ENCODE results near the gene SLC38A9. TPM values are rescaled to one million over a fixed set of nuclear protein-coding genes. Genes with fewer than 3 reads are reported as not detected.

The SLC38A9 gene
- total and polyA plus RNA-seq, 9 of the 15 experiments (the other 6 are each of a cell fraction or from before 2014, with no cell fraction given) = 14.0 to 34.5 (median 20.7) TPM

DNA sequence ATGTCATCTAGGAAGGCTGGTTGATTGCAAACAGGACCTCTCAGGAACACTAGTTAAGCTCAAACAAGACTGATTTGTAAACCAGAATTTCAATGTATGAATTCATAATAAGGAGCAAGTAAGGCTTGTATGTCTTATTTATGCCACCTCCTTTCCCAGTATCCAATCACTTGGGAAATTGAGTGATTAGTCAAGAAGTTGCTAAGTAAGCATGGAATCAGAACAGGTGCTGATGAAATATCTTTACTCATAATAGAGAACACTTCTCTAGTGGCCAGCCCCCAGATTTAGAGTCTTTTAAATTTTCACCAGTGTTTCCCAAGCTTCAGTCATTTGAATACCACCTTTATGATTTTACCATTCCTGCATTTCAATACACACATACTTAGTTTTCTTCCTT lies 20.5 kb upstream of the SLC38A9 start (continued):
- TF ChIP-seq, protein P1, sequence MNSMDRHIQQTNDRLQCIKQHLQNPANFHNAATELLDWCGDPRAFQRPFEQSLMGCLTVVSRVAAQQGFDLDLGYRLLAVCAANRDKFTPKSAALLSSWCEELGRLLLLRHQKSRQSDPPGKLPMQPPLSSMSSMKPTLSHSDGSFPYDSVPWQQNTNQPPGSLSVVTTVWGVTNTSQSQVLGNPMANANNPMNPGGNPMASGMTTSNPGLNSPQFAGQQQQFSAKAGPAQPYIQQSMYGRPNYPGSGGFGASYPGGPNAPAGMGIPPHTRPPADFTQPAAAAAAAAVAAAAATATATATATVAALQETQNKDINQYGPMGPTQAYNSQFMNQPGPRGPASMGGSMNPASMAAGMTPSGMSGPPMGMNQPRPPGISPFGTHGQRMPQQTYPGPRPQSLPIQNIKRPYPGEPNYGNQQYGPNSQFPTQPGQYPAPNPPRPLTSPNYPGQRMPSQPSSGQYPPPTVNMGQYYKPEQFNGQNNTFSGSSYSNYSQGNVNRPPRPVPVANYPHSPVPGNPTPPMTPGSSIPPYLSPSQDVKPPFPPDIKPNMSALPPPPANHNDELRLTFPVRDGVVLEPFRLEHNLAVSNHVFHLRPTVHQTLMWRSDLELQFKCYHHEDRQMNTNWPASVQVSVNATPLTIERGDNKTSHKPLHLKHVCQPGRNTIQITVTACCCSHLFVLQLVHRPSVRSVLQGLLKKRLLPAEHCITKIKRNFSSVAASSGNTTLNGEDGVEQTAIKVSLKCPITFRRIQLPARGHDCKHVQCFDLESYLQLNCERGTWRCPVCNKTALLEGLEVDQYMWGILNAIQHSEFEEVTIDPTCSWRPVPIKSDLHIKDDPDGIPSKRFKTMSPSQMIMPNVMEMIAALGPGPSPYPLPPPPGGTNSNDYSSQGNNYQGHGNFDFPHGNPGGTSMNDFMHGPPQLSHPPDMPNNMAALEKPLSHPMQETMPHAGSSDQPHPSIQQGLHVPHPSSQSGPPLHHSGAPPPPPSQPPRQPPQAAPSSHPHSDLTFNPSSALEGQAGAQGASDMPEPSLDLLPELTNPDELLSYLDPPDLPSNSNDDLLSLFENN (IDR thresholded peaks at IDR 0.05; ENCODE audit: low read depth in 2 of 2, low read length in 2 of 2) = no peak
- TF ChIP-seq ZNF124 (CRISPR knock-in tag; IDR thresholded peaks at IDR 0.05) = no peak
- no peak for TF ChIP-seq POLR2AphosphoS2 (IDR thresholded peaks at IDR 0.05; ENCODE audit: low read length)
- TF ChIP-seq HCFC1 (IDR thresholded peaks at IDR 0.05; ENCODE audit: low read depth, low read length) = no peak
- TF ChIP-seq SMAD1 (IDR thresholded peaks at IDR 0.05; ENCODE audit: low read depth, low read length, partially characterized antibody) = no peak
- TF ChIP-seq, protein P2, sequence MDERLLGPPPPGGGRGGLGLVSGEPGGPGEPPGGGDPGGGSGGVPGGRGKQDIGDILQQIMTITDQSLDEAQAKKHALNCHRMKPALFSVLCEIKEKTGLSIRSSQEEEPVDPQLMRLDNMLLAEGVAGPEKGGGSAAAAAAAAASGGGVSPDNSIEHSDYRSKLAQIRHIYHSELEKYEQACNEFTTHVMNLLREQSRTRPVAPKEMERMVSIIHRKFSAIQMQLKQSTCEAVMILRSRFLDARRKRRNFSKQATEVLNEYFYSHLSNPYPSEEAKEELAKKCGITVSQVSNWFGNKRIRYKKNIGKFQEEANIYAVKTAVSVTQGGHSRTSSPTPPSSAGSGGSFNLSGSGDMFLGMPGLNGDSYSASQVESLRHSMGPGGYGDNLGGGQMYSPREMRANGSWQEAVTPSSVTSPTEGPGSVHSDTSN (CRISPR knock-in tag; IDR thresholded peaks at IDR 0.05; ENCODE audit: low read depth) = no peak
- TF ChIP-seq, protein P2 (tag; conservative IDR thresholded peaks at IDR 0.05; ENCODE audit: low read depth) = no peak
- no peak for TF ChIP-seq ZNF512 (tag; IDR thresholded peaks at IDR 0.05)
- TF ChIP-seq MXD1 (CRISPR knock-in tag; IDR thresholded peaks at IDR 0.05; ENCODE audit: borderline replicate concordance, poor library complexity, severe bottlenecking) = no peak
